Lung (tissue), 12 donors: Measurements from ENCODE around the gene CALM3. TPM values are rescaled to one million over a fixed set of nuclear protein-coding genes. Genes with fewer than 3 reads are reported as not detected.

Experiments used
- ATAC-seq: fragments of 200-7000 bp; cut with Tn5 transposase; one replicate; pipeline ENCODE4 v1.9.1; 2020; ENCODE audit warnings: moderate number of reproducible peaks; ENCODE audit not compliant: insufficient read depth, low FRiP score
- DNase-seq, 3 donors: peaks; one replicate each; pipeline ENCODE4 v3.0.0-alpha.2; 2013 to 2017
- H3K27ac ChIP-seq, 2 donors: one replicate each; pipeline ENCODE4 v1.5.1; 2013; ENCODE audit warnings: mild to moderate bottlenecking in 2 of 2, moderate library complexity in 2 of 2, control low read depth in 1 of 2, inconsistent platforms in 1 of 2, low read depth in 1 of 2, low read length in 1 of 2
- H3K27me3 ChIP-seq, 3 donors: one replicate each; pipeline ENCODE4 v1.5.1; 2013; ENCODE audit warnings: low read length in 2 of 3; ENCODE audit not compliant: control insufficient read depth in 3 of 3, insufficient read depth in 3 of 3
- H3K36me3 ChIP-seq, 4 donors: one replicate each; pipeline ENCODE4 v1.5.1; 2013; ENCODE audit warnings: low read length in 4 of 4, mild to moderate bottlenecking in 1 of 4, moderate library complexity in 1 of 4; ENCODE audit not compliant: control insufficient read depth in 4 of 4, insufficient read depth in 4 of 4
- H3K4me1 ChIP-seq, 5 donors: one replicate each; pipeline ENCODE4 v1.5.1; 2013; ENCODE audit warnings: low read length in 5 of 5, mild to moderate bottlenecking in 2 of 5, moderate library complexity in 1 of 5; ENCODE audit not compliant: control insufficient read depth in 5 of 5, insufficient read depth in 5 of 5
- H3K4me3 ChIP-seq: one replicate; pipeline ENCODE4 v1.5.1; 2013; ENCODE audit warnings: mild to moderate bottlenecking, control low read depth, moderate library complexity
- H3K9ac ChIP-seq, 2 donors: one replicate each; pipeline ENCODE4 v1.5.1; 2013; ENCODE audit warnings: low read length in 2 of 2, control low read depth in 1 of 2; ENCODE audit not compliant: insufficient read depth in 1 of 2
- H3K9me3 ChIP-seq, 4 donors: one replicate each; pipeline ENCODE4 v1.5.1; 2013; ENCODE audit warnings: low read length in 3 of 4, mild to moderate bottlenecking in 1 of 4, moderate library complexity in 1 of 4; ENCODE audit not compliant: control insufficient read depth in 4 of 4, insufficient read depth in 3 of 4
- WGBS, 2 donors: extraction: QIAGEN DNeasy Blood & Tissue Kit; methylation state at CpG; one replicate each; pipeline ENCODE4 v1.1.7; 2013; 5-methylcytosine and 5-hydroxymethylcytosine counted together
- polyA plus RNA-seq, 2 donors: library from polyadenylated mRNA; stranded (reverse); fragments of 200-250 nt; gene quantifications; one replicate each; pipeline ENCODE4 v1.2.1, GENCODE V29; 2013
- total RNA-seq, 2 donors: library from RNA; depleted of rRNA in 1 of 2; stranded (reverse); fragments of >200 nt in 1 of 2; gene quantifications; one replicate each; pipeline ENCODE4 v1.2.1, GENCODE V29; 2014 to 2021
- TF ChIP-seq, protein P1 (sequence below): IDR thresholded peaks from 2 replicates; pipeline ENCODE4 v1.5.1; 2012; ENCODE audit warnings: mild to moderate bottlenecking; ENCODE audit errors: control extremely low read depth, extremely low read depth
- donor health status: control.
- donor health status: control.
- donor health status: Bipolar disorder and iron deficiency.
- donor health status: healthy.
- donor health status: DM: yes; HTN: yes; CAD: no.

CALM3 gene
- total and polyA plus RNA-seq, 4 donors: 126 to 202 (median 162) TPM

DNA sequence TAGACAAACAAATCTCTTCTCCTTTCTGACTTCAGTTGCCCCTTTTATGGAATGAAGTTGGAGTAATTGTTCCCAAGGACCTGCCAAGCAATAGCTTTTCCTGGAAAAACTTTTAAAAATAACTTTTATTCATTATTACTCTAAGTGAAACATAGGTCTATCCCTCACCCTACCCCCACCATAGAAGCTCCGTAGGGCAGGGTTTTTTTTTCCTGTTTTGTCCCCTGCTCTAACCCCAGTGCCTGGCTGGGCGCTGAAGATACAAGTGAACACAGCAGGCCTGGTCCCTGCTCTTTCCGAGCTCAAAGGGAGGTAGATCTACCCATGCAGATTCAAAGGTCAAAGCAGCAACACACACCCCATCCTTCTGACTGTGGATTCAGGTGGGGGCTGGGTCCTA lies 43.6 kb downstream of the CALM3 start:
- H3K27ac ChIP-seq: no peak overlapping the region
- no peak for ATAC-seq

DNA sequence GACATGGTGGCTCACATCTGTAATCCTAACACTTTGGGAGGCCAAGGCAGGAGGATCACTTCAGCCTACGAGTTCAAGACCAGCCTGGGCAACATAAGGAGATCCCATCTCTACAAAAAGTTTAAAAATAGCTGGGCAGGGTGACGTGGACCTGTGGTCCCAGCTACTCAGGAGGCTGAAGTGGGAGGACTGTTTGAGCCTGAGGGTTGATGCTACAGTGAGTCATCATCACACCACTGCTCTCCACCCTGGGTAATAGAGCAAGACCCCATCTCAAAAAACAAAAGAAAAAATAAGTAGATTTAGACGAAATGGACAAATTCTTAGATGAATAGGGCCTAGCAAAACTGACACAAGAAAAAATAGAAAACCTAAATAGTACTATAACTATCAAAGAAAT lies 45.3 kb downstream of the CALM3 start:
- peaks cover 0 to 5% (median 3%) of the 10 kb centered on the region in 5 donors for H3K4me1 ChIP-seq
- TF ChIP-seq, protein P1, sequence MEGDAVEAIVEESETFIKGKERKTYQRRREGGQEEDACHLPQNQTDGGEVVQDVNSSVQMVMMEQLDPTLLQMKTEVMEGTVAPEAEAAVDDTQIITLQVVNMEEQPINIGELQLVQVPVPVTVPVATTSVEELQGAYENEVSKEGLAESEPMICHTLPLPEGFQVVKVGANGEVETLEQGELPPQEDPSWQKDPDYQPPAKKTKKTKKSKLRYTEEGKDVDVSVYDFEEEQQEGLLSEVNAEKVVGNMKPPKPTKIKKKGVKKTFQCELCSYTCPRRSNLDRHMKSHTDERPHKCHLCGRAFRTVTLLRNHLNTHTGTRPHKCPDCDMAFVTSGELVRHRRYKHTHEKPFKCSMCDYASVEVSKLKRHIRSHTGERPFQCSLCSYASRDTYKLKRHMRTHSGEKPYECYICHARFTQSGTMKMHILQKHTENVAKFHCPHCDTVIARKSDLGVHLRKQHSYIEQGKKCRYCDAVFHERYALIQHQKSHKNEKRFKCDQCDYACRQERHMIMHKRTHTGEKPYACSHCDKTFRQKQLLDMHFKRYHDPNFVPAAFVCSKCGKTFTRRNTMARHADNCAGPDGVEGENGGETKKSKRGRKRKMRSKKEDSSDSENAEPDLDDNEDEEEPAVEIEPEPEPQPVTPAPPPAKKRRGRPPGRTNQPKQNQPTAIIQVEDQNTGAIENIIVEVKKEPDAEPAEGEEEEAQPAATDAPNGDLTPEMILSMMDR: no peak
- 74 to 88% methylated on average over 3 of the region's 3 CpGs for WGBS, 2 donors
- no peak overlapping the region for H3K27ac ChIP-seq
- H3K9me3 ChIP-seq: peaks cover 0 to 12% (median 1%) of the 10 kb centered on the region in 4 donors
- H3K4me3 ChIP-seq: no peak overlapping the region
- peaks cover 0 to 22% (median 0%) of the 10 kb centered on the region in 3 donors for H3K27me3 ChIP-seq
- H3K9ac ChIP-seq: no peak overlapping the region
- DNase-seq (no peak), ATAC-seq (no peak)
- peaks cover 0 to 15% (median 8%) of the 10 kb centered on the region in 4 donors for H3K36me3 ChIP-seq

More for the DNA sequence above, 43.6 kb downstream of the CALM3 start:
- Histone ChIP-seq H3K27me3 (peaks cover 0 to 22% (median 3%) of the 10 kb centered on the region in 3 donors), H3K4me3 (no peak overlapping the region), H3K9ac (no peak overlapping the region), H3K4me1 (peaks cover 0 to 17% (median 4%) of the 10 kb centered on the region in 5 donors), H3K36me3 (peaks cover 0 to 12% (median 7%) of the 10 kb centered on the region in 4 donors), H3K9me3 (peaks cover 0 to 12% (median 1%) of the 10 kb centered on the region in 4 donors)
- DNase-seq: no peak
- TF ChIP-seq, protein P1: no peak
- 51 to 72% methylated on average over 3 of the region's 3 CpGs for WGBS, 2 donors

DNA sequence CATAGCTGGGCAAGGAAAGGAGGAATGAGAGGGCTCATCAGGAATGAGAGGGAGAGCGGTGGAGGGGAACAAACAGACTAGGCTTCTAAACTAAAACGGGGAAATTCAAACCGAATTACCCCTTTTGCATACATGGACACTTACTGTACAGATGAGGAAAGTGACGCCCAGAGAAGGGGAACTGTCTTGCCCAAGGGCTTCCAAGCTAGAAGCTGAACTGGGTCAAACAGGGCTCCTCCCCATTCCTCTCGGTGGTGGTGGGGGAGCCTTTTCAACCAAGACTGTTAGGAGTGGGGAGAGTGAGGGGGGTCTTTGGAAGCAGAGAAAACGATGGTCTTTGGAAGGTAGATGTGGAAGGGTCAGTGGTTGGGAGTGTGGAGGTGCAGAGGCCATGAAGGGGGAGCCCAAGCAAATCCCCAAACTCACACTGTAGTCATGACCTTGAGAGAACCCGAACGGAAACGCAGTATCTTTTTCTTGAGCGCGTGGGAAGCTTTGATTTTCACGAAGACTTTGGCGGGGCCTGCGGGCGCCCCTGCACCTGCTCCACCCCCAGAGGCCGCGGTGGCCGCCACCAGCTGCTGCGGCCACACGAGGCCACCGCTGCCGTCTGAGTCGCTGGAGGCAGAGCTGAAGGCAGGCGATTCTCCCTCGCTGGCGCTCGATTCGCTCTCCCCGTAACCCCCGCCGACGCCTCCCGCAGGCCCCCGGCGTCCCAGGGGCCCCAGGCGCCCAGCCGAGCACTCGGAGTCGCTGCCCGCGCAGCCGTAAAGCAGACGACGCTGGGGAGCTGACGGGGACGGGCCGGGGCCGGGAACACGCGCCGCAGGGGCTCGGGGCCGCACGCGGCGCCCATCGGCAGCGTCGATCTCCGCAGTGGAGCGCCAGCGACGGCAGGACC lies 47.2 kb downstream of the CALM3 start:
- 30 to 35% methylated on average over 54 to 63 of the region's 63 CpGs for WGBS, 2 donors
- Histone ChIP-seq H3K27me3 (peaks cover 0 to 22% (median 0%) of the 10 kb centered on the region in 3 donors), H3K9me3 (peaks cover 0 to 12% (median 1%) of the 10 kb centered on the region in 4 donors), H3K4me1 (peaks cover 0 to 5% (median 3%) of the 10 kb centered on the region in 5 donors), H3K27ac (no peak overlapping the region), H3K36me3 (peaks cover 0 to 22% (median 8%) of the 10 kb centered on the region in 4 donors), H3K9ac (no peak overlapping the region), H3K4me3 (no peak overlapping the region)
- TF ChIP-seq, protein P1: no peak
- ATAC-seq (no peak), DNase-seq (no peak)
